Measurements from ENCODE around the gene TICRR.
A peak's percentile ranks its signal among the peaks of the same experiment; 100 is the strongest.
"Not testable (repeated sequence)": the region's sequence is repeated elsewhere in the genome, so short reads cannot be mapped to it uniquely, and the experiment has no call there.

The TICRR gene, protein sequence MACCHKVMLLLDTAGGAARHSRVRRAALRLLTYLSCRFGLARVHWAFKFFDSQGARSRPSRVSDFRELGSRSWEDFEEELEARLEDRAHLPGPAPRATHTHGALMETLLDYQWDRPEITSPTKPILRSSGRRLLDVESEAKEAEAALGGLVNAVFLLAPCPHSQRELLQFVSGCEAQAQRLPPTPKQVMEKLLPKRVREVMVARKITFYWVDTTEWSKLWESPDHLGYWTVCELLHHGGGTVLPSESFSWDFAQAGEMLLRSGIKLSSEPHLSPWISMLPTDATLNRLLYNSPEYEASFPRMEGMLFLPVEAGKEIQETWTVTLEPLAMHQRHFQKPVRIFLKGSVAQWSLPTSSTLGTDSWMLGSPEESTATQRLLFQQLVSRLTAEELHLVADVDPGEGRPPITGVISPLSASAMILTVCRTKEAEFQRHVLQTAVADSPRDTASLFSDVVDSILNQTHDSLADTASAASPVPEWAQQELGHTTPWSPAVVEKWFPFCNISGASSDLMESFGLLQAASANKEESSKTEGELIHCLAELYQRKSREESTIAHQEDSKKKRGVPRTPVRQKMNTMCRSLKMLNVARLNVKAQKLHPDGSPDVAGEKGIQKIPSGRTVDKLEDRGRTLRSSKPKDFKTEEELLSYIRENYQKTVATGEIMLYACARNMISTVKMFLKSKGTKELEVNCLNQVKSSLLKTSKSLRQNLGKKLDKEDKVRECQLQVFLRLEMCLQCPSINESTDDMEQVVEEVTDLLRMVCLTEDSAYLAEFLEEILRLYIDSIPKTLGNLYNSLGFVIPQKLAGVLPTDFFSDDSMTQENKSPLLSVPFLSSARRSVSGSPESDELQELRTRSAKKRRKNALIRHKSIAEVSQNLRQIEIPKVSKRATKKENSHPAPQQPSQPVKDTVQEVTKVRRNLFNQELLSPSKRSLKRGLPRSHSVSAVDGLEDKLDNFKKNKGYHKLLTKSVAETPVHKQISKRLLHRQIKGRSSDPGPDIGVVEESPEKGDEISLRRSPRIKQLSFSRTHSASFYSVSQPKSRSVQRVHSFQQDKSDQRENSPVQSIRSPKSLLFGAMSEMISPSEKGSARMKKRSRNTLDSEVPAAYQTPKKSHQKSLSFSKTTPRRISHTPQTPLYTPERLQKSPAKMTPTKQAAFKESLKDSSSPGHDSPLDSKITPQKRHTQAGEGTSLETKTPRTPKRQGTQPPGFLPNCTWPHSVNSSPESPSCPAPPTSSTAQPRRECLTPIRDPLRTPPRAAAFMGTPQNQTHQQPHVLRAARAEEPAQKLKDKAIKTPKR (N-terminal part only)

DNA sequence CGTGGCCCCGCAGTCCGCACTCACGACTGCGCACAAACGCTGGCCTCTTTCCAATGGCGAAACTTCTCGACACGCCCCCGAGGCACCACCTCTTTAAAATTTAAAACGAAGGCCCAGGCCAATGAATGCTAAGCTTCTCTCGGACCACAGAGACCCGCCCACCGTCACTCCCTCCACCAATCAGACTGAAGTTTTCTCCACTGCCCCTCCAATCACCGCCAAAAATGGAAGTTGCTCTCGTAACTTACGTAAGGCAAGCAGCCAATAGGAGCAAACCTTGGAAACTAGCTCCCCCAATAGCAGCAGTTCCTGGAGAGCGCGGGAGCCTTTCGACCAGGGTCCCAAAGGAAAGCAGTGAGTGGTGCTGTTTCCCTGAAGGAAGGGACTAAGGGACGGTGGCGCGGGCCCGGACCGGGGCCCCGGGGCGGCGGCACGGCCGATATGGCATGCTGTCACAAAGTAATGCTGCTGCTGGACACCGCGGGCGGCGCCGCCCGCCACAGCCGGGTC, at the start of gene TICRR:
Gene TICRR, plus strand, starts transcription at position 324 of the 510 bp plus-strand sequence. Its CDS starts 118 bp downstream, at position 442.
- peak; percentile 99 for DNase-seq

DNA sequence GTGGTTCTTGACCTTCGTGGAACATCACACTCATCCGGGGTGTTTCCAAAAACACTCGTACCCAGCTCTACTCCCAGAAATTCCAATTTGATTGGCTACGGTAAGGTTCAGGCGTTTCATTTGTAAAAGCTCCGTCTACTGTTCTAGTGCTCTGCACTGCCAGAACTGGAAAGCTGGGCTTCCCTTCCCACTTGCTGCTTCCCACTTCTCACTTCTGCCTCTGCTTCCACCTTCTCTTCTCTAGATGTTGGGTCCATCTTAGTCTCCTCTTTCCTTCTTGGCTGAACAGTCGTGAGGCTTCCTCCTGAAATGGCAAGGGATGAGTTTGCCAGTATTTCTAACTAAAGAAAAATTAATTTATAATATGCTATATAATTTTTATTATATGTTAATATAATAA, 49.1 kb upstream of the TICRR start:
- DNase-seq, result no peak

DNA sequence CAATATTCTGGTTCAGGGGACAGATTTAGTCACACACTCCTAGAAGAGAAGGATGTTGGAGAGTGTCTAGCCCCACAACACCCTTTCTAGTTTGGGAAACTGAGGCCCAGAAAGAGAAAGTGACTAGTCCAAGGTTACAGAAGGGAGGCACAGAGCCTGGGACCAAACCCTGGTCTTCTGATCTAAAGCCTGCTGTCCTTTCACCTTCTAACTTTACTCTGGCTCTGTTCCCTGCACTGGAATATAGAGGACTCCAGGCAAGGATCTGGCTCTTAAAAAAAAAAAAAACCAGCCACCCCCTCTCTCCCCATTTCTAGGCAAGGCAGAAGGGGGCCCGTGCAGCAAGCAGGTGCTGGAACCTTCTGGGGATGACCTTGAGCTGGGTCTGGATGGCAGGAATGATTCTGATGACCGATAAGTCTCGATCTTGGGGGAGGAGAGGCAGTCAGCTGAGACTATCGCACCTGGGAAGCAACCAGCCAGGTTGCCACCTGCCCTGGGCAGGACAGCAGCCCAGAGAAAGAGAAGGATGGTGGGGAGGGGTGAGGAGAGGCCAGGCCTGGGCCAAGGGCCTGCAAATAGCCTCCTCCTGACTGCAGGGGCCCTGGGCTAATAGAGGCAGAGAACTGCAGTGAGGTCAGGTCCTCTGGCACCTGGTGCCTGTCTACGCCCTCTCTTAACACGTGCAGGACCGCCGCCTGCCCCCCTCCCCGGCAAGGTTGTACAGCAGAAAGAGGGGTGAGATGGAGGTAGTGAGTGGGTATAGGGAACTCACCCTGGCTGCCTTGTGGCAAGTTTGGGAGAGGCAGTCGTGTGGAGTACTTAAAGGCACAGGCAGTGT, 48.4 kb upstream of the TICRR start:
- no peak for DNase-seq

DNA sequence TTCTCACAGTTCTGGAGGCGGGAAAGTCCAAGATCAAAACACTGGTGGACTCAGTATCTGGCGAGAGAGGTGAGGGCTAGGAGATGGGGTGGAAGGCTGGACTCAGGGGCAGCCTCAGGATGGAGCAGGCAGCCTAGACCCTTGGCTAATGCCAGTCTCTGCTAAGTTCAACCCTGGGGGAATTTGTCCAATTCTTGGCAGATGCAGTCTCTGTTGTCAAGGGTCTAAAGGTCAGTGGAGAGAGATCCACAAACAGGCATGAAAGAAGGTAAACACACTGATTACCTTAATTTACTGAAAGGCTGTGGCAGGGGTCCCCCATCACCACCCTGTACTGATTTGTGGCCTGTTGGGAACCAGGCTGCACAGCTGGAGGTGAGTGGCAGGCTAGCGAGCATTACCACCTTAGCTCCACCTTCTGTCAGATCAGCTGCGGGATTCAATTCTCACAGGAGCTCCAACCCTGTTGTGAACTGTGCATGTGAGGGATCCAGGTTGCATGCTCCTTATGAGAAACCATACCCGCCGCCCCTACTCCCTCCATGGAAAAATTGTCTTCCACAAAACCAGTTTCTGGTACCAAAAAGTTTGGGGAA, 46.4 kb upstream of the TICRR start:
- no peak for DNase-seq

DNA sequence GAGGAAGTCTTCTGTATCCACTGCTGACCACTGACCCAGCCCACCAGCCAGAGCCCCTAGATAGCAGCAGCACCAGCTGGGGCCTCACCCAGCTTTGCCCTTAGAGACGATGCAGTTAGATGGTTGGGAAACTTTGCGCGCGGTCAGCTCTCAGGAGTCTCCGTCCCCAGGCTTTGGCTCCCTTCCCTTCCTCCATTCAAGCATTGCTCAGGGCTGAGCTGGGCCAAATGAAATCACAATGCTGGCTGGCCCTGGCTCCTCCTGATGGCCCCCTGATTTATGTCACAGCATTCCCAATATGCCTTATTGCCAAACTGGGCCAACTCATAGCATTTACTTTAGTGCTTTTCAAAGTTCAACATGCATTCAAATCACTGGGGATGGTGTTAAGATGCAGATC, 44.3 kb upstream of the TICRR start:
- DNase-seq, result no peak

DNA sequence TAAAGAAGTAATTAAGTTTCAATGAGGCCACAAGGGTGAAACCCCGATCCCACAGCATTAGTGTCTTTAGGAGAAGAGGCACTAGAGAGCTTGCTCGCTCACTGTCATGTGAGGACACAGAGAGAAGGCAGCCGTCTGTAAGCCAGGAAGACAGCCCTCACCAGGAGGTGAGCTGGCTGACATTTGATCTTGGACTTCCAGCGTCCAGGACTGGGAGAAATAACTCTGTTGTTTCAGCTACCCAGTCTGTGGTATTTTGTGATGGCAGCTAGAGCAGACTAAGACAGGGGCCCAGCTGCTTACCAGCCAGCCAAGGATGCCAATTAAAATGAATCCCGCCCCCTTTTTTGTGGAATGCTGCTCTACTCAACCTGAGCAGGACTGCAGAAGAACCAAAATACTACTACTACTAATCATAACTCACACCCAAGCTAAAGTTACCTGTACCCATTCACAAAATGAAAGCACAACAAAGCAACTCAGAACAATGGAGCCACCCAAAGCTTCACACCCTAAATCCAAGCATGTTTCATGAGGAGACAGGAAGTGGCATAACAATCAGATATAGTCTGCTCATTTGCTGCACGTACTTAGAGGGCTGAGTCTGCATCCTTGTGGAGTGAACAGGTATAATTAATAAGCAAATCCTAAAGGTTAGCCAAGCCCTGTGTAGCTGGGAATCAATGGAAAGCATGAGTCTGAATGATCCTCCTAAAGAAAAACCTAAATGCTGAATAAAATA, 43.3 kb upstream of the TICRR start:
- DNase-seq, result no peak

DNA sequence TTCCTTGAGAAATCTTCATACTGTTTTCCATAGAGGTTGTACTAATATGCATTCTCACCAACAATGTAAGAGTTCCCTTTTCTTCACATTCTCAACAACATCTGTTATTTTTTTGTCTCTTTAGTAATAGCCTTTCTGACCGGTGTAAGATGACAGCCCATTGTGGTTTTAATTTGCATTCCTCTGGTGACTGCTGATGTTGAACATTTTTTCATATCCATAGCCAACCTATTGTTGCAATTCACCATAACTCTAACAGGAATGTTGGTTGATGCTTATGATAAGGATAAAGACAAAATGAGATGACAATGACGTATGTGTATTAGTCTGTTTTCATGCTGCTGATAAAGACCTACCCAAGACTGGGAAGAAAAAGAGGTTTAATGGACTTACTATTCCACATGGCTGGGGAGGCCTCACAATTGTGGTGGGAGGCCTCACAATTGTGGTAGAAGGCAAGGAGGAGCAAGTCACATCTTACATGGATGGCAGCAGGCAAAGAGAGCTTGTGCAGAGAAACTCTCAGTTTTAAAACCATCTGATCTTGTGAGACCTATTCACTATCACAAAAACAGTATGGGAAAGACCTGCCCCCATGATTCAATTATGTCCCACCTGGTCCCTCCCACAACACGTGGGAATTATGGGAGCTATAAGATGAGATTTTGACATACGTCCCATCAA, 41.3 kb upstream of the TICRR start:
- DNase-seq, result no peak

DNA sequence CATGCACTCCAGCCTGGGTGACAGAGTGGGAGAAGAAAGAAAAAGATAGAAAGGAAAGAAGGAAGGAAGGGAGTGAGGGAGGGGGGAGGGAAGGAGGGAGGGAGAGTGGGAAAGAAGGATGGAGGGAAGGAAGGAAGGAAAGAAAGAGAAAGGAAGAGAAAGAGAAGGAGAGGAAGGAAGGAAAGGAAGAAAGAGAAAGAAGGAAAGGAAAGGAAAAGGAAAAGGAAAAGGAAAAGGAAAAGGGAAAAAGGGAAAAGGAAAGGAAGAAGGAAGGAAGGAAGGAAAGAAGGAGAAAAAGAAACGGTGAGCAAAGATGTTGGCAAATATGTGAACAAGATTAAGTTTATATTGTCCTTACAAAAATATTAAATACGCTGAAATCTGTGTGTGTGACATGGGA, 36.2 kb upstream of the TICRR start:
- no peak for DNase-seq

DNA sequence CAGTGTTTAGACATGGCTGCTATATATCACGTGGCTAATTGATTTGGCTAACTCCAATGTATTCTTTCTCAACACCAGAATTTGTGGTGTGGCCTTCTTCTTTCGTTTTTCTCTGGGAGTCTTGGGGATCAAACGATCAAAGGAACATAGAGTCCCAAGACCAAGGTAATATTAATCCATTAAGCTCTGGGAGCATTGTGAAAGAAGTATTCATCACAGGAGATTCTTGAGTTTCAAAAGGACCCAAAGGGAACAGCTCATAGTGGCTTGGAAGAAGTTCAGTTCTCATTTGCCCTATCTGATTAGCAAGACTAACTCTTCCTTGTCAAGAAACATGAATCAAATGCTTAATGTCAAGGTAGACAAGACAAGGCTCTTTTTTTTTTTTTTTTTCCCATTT, 32.9 kb upstream of the TICRR start:
- DNase-seq, result no peak

DNA sequence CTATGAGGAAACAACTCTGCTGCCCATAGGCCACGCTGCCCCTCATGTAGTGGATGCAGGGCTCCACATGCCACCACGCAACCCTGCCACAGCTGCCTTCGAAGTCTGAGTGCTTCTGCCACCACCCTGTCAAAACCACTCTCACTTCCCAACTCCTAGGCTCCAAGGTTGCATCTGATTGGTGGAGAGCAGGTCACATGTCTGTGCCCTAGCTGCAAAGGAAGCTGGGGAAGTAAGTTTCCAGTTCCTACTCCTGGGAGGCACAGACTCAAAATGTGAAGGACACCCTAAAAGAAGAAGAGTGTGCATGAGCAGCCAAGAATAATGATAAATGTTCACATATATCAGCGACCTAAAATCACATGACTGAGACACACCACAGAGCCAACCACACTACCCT, 31.9 kb upstream of the TICRR start:
- no peak for DNase-seq

DNA sequence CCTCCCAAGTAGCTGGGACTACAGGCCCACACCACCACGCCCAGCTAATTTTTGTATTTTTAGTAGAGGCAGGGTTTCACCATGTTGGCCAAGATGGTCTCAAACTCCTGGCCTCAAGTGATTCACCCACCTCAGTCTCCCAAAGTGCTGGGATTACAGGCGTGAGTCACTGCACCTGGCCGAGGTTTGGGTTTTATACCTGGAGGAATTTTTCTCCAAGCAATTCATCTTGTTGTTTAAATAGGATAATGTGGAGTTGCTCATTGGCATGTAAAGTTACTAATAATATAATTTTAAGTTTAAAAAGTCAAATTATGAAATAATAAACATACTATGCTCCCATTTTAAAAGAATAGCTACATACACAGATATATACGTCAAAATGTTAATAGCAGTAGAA, 26.1 kb upstream of the TICRR start:
- DNase-seq, result not testable (repeated sequence)

DNA sequence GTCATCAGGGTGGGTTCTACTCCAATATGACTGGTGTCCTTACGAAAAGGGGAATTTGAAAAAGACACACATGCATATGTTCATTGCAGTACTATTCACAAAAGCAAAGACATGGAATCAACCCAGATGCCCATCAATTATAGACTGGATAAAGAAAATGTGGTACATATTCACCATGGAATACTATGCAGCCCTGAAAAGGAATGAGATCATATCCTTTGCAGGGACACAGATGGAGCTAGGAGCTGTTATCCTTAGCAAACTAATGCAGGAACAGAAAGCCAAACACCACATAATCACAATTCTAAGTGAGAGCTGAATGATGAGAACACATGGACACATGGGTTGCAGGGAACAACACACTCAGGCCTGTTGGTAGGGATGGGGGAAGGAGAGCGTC, 24.8 kb upstream of the TICRR start:
- DNase-seq, result no peak

DNA sequence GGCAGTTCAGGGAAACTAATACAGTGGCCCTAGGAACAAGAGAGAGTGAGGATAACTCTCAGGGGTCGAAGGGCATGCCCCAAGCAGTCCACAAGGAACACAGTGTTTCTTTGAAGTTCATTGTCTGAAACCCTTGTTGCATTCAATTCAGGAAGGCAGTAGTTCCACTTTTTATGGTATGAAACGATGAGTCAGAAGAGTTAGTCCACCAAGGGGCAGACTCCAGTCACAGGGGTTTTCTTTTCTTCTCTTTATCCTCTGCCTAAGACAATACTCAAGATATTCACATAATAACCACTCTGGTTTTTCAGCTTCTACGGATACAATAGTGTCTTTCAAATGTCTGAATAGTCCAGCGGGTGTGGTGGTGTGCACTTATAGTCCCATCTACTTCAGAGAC, 23.7 kb upstream of the TICRR start:
- DNase-seq, result peak; percentile 21

DNA sequence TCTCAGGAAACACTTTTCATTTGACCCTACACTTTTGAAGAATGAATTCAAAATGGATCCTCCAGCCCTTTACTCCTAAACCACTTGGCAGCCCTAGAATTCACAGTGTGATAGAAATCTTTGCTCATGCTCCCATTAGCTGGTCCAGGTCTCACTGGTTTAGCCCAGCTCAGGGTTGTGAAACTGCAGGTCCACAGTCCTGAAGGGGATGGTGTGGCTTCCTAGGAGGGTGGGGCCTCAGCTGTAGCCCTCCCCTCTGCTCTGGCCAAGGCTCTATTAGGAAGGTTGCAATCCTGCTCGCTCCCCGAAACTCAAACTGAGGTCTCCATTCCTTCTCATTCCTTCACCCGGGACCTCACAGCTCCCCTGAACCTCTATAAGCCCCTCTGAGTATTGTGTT, 21.6 kb upstream of the TICRR start:
- no peak for DNase-seq

DNA sequence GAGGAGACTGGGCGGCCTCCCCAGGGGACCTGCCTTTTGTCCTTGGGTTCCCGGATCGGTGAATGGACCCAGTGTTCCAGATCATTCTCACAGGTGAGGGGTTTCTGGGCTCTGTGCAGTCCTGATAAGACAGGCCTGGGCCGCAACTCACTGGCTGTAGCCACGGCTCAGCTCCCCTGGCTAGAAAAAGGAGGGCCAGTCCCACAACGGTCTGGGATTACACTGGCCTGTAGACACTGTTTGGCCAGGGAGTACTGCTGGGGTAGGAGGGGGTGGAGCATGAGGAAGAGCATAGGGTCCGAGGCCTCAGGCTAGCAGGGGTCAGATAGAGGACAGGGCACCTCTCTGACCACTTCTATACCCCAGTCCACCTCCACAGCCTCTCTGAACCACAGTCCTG, 21.0 kb upstream of the TICRR start:
- DNase-seq, result no peak

DNA sequence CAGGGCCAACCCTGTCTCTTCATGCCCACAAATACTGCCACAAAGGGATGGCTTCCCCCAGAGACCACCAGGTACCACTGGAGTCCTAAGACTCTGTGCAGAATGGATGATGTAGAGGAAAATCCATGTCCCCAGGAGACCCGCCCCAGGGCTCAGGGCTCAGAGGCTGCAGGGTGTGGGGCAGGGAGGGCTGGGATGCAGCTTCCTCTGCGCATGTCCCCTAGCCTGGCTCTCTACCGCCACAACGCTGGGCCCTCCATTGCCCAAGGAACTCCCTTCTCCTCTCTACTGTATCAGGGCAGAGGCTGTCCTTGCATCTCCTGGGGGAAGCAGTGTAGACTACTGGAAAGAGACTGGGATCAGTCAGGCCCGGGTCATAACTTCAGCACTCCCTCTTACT, 19.5 kb upstream of the TICRR start:
- DNase-seq, result no peak

DNA sequence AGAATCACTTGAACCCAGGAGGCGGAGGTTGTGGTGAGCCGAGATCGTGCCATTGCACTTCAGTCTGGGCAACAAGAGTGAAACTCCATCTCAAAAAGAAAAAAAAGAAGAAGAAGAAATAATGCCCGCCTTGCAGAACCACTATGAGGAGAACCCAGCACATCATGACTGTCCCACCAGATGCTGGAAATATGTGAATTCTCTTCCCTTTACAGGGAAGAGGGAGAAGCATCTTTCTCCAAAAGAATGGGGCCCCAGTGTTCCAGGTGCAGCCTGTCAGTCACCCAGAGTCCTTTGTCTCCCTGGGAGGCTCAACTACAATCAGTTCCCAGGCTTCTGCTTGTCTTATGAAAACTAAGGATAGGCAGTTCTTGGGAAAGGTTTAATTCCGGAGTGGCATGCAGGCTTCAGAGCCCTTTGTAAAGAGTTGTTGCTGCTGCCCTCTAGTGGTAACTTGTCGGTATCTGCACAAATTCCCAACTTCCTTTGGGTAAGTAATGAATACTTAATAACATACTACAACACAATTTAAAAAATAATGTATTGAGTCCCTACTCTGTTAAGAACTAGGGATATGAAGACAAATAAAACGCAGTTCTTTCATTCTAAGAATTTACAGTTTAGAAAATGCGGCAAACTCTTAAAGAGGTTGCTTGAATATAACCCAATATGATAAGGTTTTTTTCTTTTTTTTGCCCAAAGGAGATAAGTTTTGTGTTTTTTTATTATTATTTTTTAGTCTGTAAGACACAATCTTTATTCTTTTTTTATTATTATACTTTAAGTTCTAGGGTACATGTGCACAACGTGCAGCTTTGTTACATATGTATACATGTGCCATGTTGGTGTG, 18.6 kb upstream of the TICRR start:
- peak; percentile 63 for DNase-seq

DNA sequence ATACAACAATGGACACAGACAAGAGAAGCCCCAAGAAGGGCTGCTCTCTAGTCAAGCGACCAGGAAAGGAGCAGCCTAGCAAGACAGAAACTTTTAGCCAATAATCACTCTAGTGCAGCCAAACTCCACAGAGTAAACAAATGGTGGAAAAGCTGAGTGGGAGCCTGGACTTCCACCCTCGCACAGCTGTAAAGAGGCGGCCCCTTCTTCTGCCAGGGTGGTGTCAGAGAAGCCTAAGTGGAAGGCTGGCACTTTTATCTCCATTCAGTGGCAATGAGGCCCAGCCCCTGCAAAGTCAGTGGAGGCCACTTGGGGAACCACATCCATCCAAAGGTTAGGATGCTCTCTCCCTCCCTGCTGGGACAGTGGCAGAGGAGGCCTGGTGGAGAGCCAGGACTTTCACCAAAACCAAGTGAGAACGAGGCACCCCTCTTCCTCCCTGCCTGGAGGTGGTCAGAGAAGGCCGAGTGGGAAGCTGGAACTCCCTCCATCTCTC, 15.5 kb upstream of the TICRR start:
- no peak for DNase-seq

DNA sequence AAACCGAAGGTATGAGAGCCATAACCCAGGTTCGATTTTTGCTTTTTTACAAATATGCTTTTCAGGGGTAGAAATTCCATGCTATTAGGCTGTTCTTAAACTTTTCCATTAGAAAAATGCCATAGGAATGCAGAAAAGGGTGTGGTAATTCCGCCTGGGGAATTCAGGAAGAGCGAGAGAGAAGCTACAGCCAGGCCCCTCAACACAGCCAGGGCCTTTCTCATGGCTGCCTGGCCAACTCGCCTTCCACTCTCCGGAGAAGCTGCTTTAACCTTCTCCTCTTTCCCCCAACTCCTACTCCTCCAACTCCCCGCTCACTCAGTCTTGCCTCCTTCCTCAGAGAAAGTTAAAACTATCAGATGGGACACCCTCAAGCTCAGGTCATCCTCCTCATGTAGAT, 9.1 kb upstream of the TICRR start:
- no peak for DNase-seq

Data from activated CD4-positive, alpha-beta T cell treated with anti-CD3 and anti-CD28 coated beads, Interleukin-2, Interleukin-6, amounts not matched to agents 100 ng/mL and 50 ng/mL, durations not matched to agents 16 hours and 8 hours (primary cell).